ENCODE data around the gene CREB3.

The CREB3 gene

DNA sequence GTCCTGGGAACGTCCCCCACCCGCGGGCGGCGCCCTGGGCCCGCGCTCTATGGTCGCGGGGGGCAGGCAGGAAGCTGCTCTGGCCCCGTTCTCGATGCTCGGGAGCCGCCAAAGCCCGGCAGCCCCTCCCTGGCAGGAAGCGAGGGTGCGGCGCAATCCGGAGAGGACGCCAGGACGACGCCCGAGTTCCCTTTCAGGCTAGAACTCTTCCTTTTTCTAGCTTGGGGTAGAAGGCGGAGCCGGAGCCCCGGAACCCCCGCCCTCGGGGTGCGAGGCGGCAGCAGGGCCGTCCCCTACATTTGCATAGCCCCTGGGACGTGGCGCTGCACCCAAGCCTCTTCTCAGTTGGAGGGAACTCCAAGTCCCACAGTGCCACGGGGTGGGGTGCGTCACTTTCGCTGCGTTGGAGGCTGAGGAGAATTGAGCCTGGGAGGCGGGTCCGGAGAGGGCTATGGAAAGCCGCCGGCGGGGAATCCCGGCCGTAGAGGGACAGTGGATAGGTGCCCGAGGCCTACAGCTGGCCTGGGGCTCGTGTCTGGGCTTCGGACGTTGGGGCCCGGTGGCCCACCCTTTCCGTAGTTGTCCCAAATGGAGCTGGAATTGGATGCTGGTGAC is at the start of gene CREB3, which contains the start of gene TLN1:
CREB3 (plus strand) TSS at position 482 of the 615 bp plus-strand sequence; CDS start at position 589, 107 bp downstream.
TLN1 (minus strand) TSS at position 11 of the 615 bp plus-strand sequence. CDS start 6,501 bp downstream, outside the sequence.
- peak; percentile 95 to 98 (median 97) for DNase-seq

DNA sequence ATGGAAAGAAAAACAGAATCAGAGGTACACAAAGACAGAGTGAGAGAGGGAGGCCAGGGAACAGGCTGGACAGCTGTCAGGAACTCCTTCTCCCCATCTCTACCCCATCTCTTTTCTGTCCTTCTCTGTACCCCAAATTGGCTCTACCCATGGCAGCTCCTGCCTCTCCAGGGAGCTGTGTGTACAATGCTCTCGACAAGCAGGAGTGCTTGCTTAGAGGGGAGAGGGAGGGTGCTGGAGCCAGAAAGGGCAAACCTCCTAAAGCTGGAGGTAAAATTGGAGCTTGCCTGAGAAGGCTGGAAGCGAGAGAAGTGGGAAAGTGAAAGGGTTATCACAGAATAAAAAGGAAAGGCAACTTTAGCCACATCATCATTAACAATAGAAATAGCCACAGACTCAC is 49.1 kb upstream of the CREB3 start:
- peak in 1 of 3 experiments; percentile 3 for DNase-seq

- no peak for DNase-seq
Measured at GRCh38 chr9:35684921-35685320, 47.5 kb upstream of the CREB3 start.

- no peak for DNase-seq
Measured at GRCh38 chr9:35685506-35685905, 47.0 kb upstream of the CREB3 start.

DNA sequence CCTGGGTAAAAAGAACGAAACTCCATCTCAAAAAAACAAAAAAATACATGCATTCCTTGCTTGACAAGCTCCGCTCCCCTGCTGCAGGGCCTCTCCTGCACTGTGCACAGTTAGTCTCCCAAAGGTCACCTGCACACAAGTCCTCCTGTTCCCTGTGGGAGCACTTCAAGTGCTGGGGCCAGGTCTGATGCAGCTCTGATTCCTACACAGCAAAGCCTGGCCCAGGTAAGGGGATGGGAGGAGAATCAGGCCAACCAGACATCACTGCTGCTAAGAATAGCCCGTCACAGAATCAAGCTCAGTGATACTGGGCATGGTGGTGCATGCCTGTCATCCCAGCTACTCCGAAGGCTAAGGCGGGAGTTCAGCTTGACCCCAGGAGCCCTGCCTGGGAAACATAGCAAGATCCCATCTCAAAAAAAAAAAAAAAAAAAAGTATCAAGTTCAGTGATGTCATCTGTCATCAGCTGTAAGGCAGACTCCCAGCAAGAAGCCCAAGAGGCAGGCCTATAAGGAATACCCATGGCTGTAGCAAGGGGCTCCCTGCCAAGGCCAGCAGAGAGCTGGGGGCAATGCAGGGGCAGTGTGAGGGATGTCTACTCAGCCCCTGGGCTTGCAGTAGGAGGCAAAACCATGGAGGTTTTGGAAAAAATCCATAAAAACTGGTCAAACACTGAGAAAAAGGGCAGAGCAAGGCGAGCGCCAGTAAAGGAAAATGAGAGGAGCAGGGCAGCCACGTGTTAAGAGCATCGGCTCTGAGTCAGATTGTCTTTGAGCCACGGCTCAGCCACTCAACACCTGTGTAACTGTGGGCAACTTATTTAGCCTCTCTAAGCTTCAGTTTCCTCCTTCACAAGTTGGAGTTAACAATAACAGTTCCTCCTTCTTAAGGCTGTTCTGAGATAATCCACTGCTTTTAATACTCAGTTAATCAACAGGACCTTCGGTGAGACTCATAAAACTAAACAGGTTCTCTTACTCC is 46.0 kb upstream of the CREB3 start:
- no peak for DNase-seq

DNA sequence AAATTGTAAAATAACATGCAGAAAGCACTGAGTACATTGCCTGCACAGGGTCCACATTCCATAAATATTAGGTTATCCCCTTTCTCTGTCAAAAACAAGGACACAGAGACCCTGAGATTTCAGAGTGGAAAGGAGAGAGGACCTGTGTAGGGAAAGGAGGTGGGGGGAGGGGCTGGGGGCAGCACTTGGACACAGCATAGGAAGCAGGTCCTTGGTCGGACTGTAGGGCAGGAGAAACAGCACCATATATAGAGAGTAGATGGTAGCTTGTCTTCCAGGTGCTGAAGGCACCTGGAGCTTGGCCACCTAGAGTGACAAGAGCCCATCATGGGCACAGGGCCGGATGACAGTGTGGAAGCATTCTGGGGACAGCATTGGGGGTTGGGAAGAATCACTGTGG is 45.2 kb upstream of the CREB3 start:
- no peak for DNase-seq

DNA sequence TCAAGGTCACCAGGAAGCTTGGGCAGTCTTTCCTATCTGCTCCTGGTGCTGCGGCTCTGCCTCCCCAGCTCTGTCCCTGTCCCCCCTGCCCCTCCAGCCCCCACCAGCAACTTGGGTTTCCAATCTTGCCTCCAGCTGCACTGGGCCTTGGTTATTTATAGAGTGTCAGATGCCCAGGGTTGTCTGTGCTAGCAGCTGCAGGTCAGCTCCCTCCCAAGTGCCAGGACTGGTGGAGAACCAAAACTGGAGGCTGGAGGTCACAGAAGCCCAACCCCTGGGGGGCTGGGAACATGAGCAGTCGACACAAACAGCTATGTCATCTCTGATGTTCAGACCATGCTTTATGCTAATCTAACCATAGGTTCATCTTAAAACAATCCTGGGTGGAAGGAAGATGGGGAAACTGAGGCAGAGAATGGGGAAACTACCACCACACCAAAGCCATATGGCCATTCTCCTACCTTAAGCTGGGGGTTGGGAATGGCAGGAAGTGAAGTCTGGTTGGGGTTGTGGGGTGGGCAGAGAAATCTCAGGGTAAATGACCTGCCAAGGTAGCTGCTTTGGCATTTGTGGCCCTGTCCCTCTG is 44.4 kb upstream of the CREB3 start:
- DNase-seq: no peak

- no peak for DNase-seq
Measured at GRCh38 chr9:35688558-35689541, 43.6 kb upstream of the CREB3 start.

- DNase-seq: peak in 1 of 3 experiments; percentile 18
Measured at GRCh38 chr9:35689542-35690293, 42.7 kb upstream of the CREB3 start, which contains the start of gene TPM2. TSS of gene TPM2 (minus strand) at chr9:35689925. CDS start at chr9:35689817, 108 bp downstream.

DNA sequence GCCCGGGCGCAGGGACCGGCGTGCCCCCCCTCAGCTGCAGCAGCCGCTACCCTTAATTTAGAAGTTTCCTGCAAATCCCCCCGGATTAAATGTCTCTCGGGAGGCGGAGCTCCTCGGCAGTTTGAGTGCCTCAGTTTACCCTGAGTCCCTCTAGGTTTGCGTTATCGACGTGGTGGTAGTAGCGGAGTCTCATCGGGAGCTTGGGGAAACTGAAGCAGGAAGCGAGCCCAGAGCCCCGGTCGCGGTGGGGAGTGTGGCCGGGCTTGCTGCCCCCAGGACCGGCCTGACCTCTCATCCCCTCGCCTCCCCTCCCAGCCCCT is 42.2 kb upstream of the CREB3 start:
- peak in 2 of 3 experiments; percentile 28 to 34 for DNase-seq

- peak in 2 of 3 experiments; percentile 29 to 34 for DNase-seq
Measured at GRCh38 chr9:35690614-35691333, 41.7 kb upstream of the CREB3 start.

DNA sequence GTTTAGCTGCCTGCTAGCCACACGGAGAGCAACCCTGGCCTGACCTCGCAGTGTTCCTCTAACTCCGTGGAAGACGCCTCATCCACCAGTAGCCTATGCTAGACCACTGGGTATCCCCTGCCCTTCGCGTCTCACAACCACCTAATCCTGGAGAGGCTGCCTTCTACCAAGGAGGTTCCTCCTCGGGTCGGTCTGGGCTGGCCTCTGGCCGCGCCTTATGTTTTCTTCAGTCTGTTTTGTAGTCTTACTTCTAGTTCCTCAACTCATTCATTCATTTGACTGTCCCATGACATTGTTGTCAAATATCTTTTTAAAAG is 41.2 kb upstream of the CREB3 start:
- no peak for DNase-seq

DNA sequence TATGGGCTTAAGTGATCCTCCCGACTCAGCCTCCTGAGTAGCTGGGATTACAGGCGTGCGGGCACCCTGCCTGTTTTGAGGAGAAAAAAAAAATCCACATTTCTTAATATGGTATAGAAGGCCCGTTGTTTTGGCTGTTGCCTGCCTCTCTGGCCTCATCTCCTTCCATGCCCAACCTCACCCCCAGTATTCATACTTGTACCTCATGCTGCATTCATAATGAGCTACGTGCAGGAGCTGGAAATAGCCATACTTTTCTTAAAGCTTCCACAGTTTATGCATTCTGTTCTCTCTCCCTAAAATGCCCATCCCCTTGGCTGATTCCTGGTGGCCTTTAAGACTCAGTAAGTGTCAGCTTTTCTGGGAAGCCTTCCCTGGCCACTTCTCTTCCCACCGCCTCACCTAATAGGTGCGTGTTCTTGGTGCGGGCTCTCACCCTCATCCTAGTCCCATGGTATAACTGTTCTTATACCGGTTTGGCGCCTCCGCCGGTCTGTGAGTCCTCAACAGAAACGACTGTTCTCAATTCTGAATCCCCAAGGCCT is 40.6 kb upstream of the CREB3 start:
- no peak for DNase-seq

DNA sequence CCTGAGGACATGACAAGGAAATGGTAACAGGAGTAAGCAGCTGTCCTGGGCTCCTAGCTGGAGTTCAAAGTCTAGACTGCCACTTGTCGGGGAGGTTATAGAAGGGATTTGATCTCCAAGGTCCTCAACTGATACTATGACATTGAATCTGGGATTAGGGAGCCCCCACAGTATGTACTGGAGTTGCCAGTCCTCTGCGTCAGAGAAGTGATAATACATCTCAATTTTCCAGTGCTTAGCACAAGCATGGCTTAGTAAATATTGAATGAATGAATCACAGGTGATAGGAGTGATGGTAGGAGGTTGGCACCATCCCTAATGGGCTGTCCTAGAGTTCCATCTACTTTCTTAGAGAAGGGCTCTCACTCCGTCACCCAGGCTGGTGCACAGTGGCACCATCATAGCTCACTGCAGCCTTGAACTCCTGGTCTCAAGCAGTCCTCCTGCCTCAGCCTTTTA is 36.5 kb upstream of the CREB3 start:
- no peak for DNase-seq

DNA sequence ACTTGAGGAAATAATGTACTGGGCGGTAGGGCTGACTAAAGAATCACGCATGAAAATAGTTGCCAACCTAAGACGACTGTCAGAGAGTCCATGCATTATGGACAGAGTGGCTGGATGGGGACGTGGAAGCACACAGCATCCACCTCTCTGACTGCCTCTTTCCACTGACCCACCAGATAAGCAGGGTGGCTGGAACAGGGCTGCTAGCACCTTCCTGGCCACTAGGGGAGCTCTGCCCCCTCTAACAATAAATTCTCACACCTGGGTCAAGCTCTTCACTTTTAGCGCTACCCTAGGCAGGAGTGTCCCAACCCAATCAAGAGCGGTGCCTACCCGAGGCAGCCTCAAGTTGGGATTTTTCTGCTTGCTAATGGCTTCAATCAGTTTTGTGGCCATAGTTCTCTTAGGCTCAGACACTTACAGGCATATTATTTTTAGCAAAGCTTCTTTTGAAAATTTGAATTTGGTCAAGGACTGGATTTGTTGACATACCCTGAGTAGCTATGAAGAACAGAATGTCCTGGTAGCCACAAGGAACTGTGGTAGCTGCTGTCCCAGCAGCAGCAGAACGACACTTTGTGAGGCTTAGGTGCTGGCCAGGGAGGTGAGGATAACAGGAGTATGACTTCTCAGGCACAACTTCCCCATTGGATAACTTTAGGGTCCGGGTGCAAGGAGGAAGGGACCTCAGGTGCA is 35.8 kb upstream of the CREB3 start:
- DNase-seq: peak; percentile 10 to 31 (median 21)

DNA sequence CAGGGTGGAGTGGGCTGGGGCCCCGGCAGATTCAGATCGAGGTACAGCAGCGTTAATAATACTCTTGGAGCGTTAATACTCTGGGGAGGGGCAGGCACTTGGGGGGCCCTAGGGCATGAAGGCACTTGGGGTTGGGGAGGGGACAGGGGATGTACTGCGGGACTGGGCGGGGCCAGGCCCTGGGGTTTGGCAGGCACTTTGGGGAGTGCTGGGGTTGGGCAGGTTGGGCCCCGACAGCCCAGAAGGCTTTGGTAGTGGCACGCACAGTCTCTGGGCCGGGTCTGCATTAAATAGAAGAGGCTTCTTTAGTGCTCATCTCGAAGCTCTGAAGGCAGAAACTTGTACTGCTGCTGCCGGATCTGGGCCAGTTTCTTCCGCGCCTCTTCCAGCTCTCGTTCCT is 35.0 kb upstream of the CREB3 start:
- no peak for DNase-seq

DNA sequence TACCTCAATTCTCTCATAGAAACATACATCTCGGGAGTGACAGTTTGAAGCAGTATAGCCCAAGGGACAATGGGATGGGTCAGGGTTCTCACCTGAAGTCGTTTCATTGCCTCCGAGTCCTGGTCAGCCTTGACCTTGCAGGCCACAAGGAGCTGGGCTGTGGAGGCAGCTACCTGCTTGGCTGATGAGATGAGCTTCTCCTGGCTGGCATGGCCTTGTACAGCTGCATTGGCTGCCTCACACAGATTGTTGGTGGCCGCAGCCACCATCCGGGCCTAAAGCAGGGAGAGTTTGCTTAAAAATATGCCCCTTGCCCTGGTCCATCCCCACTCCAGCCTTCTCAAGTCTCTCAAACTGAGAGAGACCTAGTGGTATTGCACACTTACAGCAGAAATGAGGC is 34.2 kb upstream of the CREB3 start:
- no peak for DNase-seq

DNA sequence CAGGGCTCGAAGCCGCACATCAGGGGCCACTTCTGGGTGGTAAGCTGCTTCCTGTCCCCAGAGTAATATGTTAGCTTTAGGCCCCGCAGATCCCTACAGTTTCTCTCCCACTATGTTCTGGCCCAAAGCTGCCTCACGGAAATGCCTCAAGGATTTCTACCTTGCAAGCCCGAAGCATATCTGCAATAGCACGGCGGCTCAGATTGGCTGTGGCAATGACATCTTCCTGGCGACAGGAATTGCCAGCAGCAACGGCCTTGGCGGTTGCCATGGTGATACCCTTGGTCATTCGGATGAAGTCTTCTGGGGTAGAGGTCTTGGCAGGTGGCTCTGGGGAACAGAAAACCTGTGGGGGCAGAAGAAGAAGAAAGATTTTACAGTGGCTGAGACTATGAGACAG is 32.4 kb upstream of the CREB3 start:
- DNase-seq: no peak

GRCh38 chr9:35700942-35701341 is 31.5 kb upstream of the CREB3 start:
- DNase-seq: no peak

DNA sequence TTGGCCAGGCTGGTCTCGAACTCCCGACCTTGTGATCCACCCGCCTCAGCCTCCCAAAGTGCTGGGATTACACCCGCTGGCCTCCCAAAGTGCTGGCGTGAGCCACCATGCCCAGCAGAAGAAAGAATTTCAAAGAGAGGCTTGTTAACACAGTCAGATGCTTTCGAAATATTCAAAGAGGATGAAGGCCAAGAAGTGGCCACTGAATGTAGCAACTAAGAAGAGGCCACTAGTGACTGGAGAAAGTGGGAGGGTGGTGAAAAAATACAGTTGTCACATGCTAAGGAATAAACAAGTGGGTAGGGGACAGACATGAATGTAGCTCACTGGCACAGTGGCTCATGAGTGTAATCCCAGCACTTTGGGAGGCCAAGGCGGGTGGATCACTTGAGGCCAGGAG is 29.8 kb upstream of the CREB3 start:
- no peak for DNase-seq
